Mucosa of descending colon (tissue), 3 donors: Measurements from ENCODE around the gene RIPOR2. TPM values are rescaled to one million over a fixed set of nuclear protein-coding genes. Genes with fewer than 3 reads are reported as not detected.

Experiments
- ATAC-seq: fragments of 200-7000 bp; cut with Tn5 transposase; one replicate; pipeline ENCODE4 v1.9.1; 2020; ENCODE audit warnings: mild to moderate bottlenecking, moderate library complexity
- DNase-seq, 3 donors: peaks; one replicate each; pipeline ENCODE4 v3.0.0-alpha.2; 2020
- H3K36me3 ChIP-seq: fragments of 200-600 bp; one replicate; pipeline ENCODE4 v1.8.0; 2021; ENCODE audit warnings: low read depth, mild to moderate bottlenecking
- H3K4me1 ChIP-seq: fragments of 200-600 bp; one replicate; pipeline ENCODE4 v1.8.0; 2021; ENCODE audit warnings: low read depth, mild to moderate bottlenecking
- H3K4me3 ChIP-seq: fragments of 200-600 bp; one replicate; pipeline ENCODE4 v1.8.0; 2021; ENCODE audit warnings: mild to moderate bottlenecking
- H3K9me3 ChIP-seq: fragments of 200-600 bp; one replicate; pipeline ENCODE4 v1.8.0; 2021; ENCODE audit warnings: mild to moderate bottlenecking
- intact Hi-C, 2 donors: fragments of 100-400 bp; cut with DNase I in 1 of 2; cut with micrococcal nuclease in 1 of 2; formaldehyde crosslinking; loops; one replicate each; pipeline versions ENCODE4 v1.11.0 to v1.11.1; 2022; cut with DNase I, micrococcal nuclease
- total RNA-seq, 3 donors: library from RNA; stranded (reverse); fragmentation: NEBNext Ultra II Directional in 2 of 3; extraction: Animal tissue kit (Norgen Biotek cat#: 25700) in 2 of 3; gene quantifications; one replicate each; pipeline versions ENCODE4 v1.2.1 to v1.2.4, GENCODE V29; 2021 to 2023
- TF ChIP-seq, protein P1 (sequence below): fragments of 200-600 bp; IDR thresholded peaks from one replicate; pipeline ENCODE4 v1.8.0; 2022; ENCODE audit warnings: antibody characterized with exemption, mild to moderate bottlenecking
- donor health status: DM: no; HTN: no; CAD: no; lungs with moderate emphysema.
- donor health status: DM: no; HTN: no; CAD: no.
- donor health status: DM: no; HTN: yes; CAD: no.

The RIPOR2 gene
- total RNA-seq, 3 donors from 2014 or later: 2.9 to 4.7 (median 4.1) TPM

DNA sequence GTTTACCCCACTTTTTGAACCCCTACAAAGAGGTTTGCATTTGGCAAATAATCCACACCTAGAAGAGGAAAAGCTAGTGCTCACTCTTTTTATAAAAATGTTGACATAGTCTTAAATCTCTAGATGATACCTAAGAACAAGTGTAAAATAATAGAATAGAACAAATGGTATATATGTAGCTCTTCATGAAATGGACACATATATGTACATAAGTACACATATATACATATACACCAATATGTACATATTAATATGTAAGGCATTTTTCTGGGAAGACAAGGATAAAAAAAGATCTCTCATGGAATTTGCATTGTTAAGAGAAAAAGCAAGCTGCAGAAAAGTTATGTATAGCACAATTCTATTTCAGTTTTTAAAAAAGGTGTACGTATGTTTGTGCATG, 27.6 kb upstream of the RIPOR2 start:
- no peak overlapping the region for H3K4me3 ChIP-seq
- no peak for ATAC-seq
- TF ChIP-seq, protein P1, sequence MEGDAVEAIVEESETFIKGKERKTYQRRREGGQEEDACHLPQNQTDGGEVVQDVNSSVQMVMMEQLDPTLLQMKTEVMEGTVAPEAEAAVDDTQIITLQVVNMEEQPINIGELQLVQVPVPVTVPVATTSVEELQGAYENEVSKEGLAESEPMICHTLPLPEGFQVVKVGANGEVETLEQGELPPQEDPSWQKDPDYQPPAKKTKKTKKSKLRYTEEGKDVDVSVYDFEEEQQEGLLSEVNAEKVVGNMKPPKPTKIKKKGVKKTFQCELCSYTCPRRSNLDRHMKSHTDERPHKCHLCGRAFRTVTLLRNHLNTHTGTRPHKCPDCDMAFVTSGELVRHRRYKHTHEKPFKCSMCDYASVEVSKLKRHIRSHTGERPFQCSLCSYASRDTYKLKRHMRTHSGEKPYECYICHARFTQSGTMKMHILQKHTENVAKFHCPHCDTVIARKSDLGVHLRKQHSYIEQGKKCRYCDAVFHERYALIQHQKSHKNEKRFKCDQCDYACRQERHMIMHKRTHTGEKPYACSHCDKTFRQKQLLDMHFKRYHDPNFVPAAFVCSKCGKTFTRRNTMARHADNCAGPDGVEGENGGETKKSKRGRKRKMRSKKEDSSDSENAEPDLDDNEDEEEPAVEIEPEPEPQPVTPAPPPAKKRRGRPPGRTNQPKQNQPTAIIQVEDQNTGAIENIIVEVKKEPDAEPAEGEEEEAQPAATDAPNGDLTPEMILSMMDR: no peak

DNA sequence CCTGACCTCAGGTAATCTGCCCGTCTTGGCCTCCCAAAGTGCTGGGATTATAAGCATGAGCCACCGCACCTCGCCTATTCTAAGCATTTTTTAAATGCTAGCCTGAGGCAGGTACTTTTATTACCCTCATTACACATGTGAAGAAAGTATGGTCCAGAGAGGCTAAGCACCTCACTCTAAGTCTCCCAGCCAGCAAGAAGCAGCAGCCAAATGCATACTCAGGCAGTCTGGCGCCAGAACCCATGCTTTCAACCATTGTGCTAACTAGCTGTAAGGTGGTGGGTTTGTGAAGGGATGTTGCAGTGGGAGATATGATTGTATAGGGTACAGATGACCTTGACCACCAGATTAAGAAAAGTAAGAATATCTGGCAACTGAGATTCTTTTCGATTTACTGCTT, 26.1 kb upstream of the RIPOR2 start:
- TF ChIP-seq, protein P1: no peak
- DNase-seq: no peak
- no peaks in the 10 kb centered on the region for H3K9me3 ChIP-seq
- intact Hi-C loops: no loop called here
- no peaks in the 10 kb centered on the region for H3K36me3 ChIP-seq
- no peak for ATAC-seq
- H3K4me1 ChIP-seq: peaks cover 3% of the 10 kb centered on the region
- no peak overlapping the region for H3K4me3 ChIP-seq

More for the DNA sequence above, 27.6 kb upstream of the RIPOR2 start:
- no peak for DNase-seq
- Histone ChIP-seq H3K9me3 (no peaks in the 10 kb centered on the region), H3K36me3 (no peaks in the 10 kb centered on the region), H3K4me1 (peaks cover 3% of the 10 kb centered on the region)
- intact Hi-C loops: no loop called here

DNA sequence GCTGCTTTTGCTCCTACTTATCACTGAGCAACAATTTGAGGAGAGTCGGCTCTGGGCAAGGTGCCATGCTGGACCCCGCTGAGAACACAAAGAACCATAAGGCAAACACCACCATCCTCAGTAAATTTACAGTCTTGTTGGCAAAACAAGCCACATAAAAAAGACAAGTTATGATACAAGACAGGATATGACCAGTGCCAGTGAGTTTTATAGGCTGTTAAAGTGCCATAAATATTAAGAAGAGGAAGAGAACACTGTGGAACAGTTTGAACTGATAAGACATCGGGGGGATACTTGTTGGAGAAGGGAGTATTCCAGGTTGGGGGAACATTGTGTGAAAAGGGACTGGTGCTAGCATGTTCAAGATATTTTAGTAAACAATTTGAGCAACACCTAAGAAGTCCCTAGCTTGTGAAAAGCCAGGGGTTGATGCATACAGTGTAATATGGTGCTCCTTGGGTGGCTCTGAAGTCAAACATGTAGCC, 25.3 kb upstream of the RIPOR2 start:
- DNase-seq (peak in 1 of 3 donors; percentile 32), ATAC-seq (peak; percentile 35)
- TF ChIP-seq, protein P1: no peak
- Histone ChIP-seq H3K9me3 (no peaks in the 10 kb centered on the region), H3K4me3 (no peak overlapping the region), H3K4me1 (peaks cover 3% of the 10 kb centered on the region), H3K36me3 (no peaks in the 10 kb centered on the region)
- intact Hi-C loops: no loop called here

DNA sequence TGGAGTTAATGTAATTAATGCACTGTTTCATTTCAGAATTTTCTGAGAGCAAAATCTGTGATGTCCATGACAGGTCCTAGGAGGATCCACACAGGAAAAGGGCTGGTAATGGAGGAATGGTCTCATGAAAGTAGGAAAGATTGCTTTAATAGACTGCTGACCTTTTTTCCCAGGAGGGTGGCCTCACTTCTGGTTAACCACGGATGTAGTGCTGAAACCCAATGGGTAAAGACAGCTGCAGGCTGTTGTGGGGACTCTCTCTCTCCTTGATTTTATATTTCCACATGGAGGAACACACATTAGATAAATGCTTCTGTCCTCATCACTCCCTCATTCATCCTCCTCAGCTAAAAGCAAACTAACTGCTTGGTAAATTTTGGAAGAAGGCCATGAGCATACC, 23.6 kb upstream of the RIPOR2 start:
- TF ChIP-seq, protein P1: no peak
- Histone ChIP-seq H3K36me3 (no peaks in the 10 kb centered on the region), H3K4me3 (no peak overlapping the region), H3K4me1 (peaks cover 3% of the 10 kb centered on the region), H3K9me3 (no peaks in the 10 kb centered on the region)
- intact Hi-C loops: no loop called here
- ATAC-seq (no peak), DNase-seq (no peak)

DNA sequence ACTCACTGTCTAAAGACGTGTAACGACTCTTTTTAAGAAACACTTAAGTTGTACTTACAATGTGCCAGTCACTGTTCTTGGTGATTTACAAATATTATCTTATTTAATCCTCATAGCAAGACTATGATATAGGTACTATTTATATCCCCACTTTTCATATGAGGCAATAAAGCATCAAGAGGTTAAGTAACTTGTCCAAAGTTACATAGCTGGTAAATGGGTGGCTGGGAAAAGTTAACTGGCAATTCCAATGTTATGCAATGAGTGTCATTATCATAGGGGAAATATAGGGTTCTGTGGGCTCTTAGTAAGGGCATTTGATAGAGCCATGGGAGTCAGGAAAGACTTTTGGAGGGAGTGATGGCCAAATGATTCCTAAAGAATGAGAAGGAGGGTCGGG, 21.4 kb upstream of the RIPOR2 start:
- DNase-seq: no peak
- intact Hi-C loops: no loop called here
- ATAC-seq: no peak

More for the DNA sequence above, 21.4 kb upstream of the RIPOR2 start:
- Histone ChIP-seq H3K9me3 (no peaks in the 10 kb centered on the region), H3K4me1 (peaks cover 3% of the 10 kb centered on the region), H3K36me3 (no peaks in the 10 kb centered on the region), H3K4me3 (no peak overlapping the region)
- TF ChIP-seq, protein P1: no peak
